Stimulated activated CD8-positive, alpha-beta memory T cell treated with anti-CD3 and anti-CD28 coated beads, Interleukin-15, amount 100 ng/mL, for 48 hours (primary cell): ENCODE measurements around the gene KLHL17.
"Not testable (repeated sequence)": the region's sequence is repeated elsewhere in the genome, so short reads cannot be mapped to it uniquely, and the experiment has no call there.

Experiments
- DNase-seq, 2 donors: peaks; one replicate each; pipeline ENCODE4 v3.0.0-alpha.2; 2020; ENCODE audit warnings: low read depth in 2 of 2

KLHL17 gene

GRCh38 chr1:999725-1000356, 39.5 kb downstream of the KLHL17 start, which contains the start of gene HES4:
Gene HES4, minus strand, starts transcription at chr1:1000097. Its CDS starts 124 bp downstream, at chr1:999973.
- DNase-seq: no peak

GRCh38 chr1:1000357-1001056, 40.1 kb downstream of the KLHL17 start:
- DNase-seq: peak; percentile 45 to 49

- no peak for DNase-seq
Measured at GRCh38 chr1:1001057-1001783, 40.8 kb downstream of the KLHL17 start.

GRCh38 chr1:1003618-1004419, 43.4 kb downstream of the KLHL17 start:
- DNase-seq: no peak

GRCh38 chr1:1004420-1004779, 44.0 kb downstream of the KLHL17 start:
- no peak for DNase-seq

- no peak for DNase-seq
Measured at GRCh38 chr1:1004780-1005697, 44.7 kb downstream of the KLHL17 start.

GRCh38 chr1:1005774-1006304, 45.5 kb downstream of the KLHL17 start:
- no peak for DNase-seq

- no peak for DNase-seq
Measured at GRCh38 chr1:1006305-1007159, 46.1 kb downstream of the KLHL17 start.

- not testable (repeated sequence) for DNase-seq
Measured at GRCh38 chr1:1010131-1010530, 49.7 kb downstream of the KLHL17 start.

- no peak for DNase-seq
Measured at GRCh38 chr1:1011396-1011949, 51.1 kb downstream of the KLHL17 start.

GRCh38 chr1:1012736-1013104, 52.3 kb downstream of the KLHL17 start:
- not testable (repeated sequence) for DNase-seq

GRCh38 chr1:1013105-1013921, 52.9 kb downstream of the KLHL17 start, which contains the start of gene ISG15:
Gene ISG15, plus strand, starts transcription at chr1:1013497. Its CDS starts 77 bp downstream, at chr1:1013574.
- peak; percentile 79 to 83 for DNase-seq

GRCh38 chr1:1013922-1014648, 53.7 kb downstream of the KLHL17 start:
- no peak for DNase-seq

GRCh38 chr1:1014799-1015681, 54.7 kb downstream of the KLHL17 start:
- DNase-seq: no peak
